ENCODE results near the gene ODC1. TPM values are rescaled to one million over a fixed set of nuclear protein-coding genes. Genes with fewer than 3 reads are reported as not detected.

Gene ODC1
- total RNA-seq, 1 donor from 2014 or later: 12.1 TPM

GRCh38 chr2:10435820-10436204 lies 12.3 kb downstream of the ODC1 start:
- Mint-ChIP-seq H3K27me3 (ENCODE audit: unreplicated experiment) (peaks cover 4% of the 10 kb centered on the region), H3K9me3 (ENCODE audit: unreplicated experiment) (no peaks in the 10 kb centered on the region), H3K27ac (ENCODE audit: unreplicated experiment) (no peak overlapping the region), H3K4me3 (ENCODE audit: unreplicated experiment) (no peak overlapping the region), H3K36me3 (ENCODE audit: low read depth, unreplicated experiment) (peaks cover 5% of the 10 kb centered on the region), H3K4me1 (ENCODE audit: unreplicated experiment) (peaks cover 2% of the 10 kb centered on the region)
- no peak for TF ChIP-seq CTCF (IDR thresholded peaks at IDR 0.05; ENCODE audit: unreplicated experiment)
- DNase-seq (ENCODE audit: low spot score): no peak

- Mint-ChIP-seq H3K27ac (ENCODE audit: unreplicated experiment) (no peak overlapping the region), H3K36me3 (ENCODE audit: low read depth, unreplicated experiment) (peaks cover 5% of the 10 kb centered on the region), H3K9me3 (ENCODE audit: unreplicated experiment) (no peaks in the 10 kb centered on the region), H3K4me3 (ENCODE audit: unreplicated experiment) (no peak overlapping the region), H3K27me3 (ENCODE audit: unreplicated experiment) (peaks cover 8% of the 10 kb centered on the region), H3K4me1 (ENCODE audit: unreplicated experiment) (peaks cover 2% of the 10 kb centered on the region)
- TF ChIP-seq CTCF (IDR thresholded peaks at IDR 0.05; ENCODE audit: unreplicated experiment): peak; percentile 95
- DNase-seq (ENCODE audit: low spot score): peak; percentile 94
Measured at GRCh38 chr2:10434886-10435819, 13.0 kb downstream of the ODC1 start.

GRCh38 chr2:10433947-10434885 lies 13.9 kb downstream of the ODC1 start:
- no peak for DNase-seq (ENCODE audit: low spot score)
- H3K4me3 Mint-ChIP-seq (ENCODE audit: unreplicated experiment): no peak overlapping the region

GRCh38 chr2:10433264-10433946 lies 14.7 kb downstream of the ODC1 start:
- peaks cover 12% of the 10 kb centered on the region for H3K27me3 Mint-ChIP-seq (ENCODE audit: unreplicated experiment)
- TF ChIP-seq CTCF (IDR thresholded peaks at IDR 0.05; ENCODE audit: unreplicated experiment): no peak
- H3K36me3 Mint-ChIP-seq (ENCODE audit: low read depth, unreplicated experiment): peaks cover 5% of the 10 kb centered on the region
- peak overlapping the region; percentile 9 for H3K4me3 Mint-ChIP-seq (ENCODE audit: unreplicated experiment)
- H3K4me1 Mint-ChIP-seq (ENCODE audit: unreplicated experiment): peaks cover 2% of the 10 kb centered on the region
- H3K9me3 Mint-ChIP-seq (ENCODE audit: unreplicated experiment): no peaks in the 10 kb centered on the region
- no peak for DNase-seq (ENCODE audit: low spot score)
- H3K27ac Mint-ChIP-seq (ENCODE audit: unreplicated experiment): no peak overlapping the region

More at GRCh38 chr2:10433947-10434885, 13.9 kb downstream of the ODC1 start:
- Mint-ChIP-seq H3K27ac (ENCODE audit: unreplicated experiment) (no peak overlapping the region), H3K9me3 (ENCODE audit: unreplicated experiment) (no peaks in the 10 kb centered on the region), H3K4me1 (ENCODE audit: unreplicated experiment) (peaks cover 2% of the 10 kb centered on the region), H3K36me3 (ENCODE audit: low read depth, unreplicated experiment) (peaks cover 5% of the 10 kb centered on the region), H3K27me3 (ENCODE audit: unreplicated experiment) (peaks cover 8% of the 10 kb centered on the region)
- TF ChIP-seq CTCF (IDR thresholded peaks at IDR 0.05; ENCODE audit: unreplicated experiment): no peak

Measured in endothelial cell (in vitro differentiated cells).